Bronchial smooth muscle cell (primary cell): ENCODE measurements around the gene JSRP1. TPM values are rescaled to one million over a fixed set of nuclear protein-coding genes. Genes with fewer than 3 reads are reported as not detected.

Source experiments
- total RNA-seq: library from RNA; depleted of rRNA; stranded (reverse); fragments of >200 nt; gene quantifications from 2 replicates; pipeline ENCODE4 v1.2.1, GENCODE V29; 2014

The JSRP1 gene, protein sequence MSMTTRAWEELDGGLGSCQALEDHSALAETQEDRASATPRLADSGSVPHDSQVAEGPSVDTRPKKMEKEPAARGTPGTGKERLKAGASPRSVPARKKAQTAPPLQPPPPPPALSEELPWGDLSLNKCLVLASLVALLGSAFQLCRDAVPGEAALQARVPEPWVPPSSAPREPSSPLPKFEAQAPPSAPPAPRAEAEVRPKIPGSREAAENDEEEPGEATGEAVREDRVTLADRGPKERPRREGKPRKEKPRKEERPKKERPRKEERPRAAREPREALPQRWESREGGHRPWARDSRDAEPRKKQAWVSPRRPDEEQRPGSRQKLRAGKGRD
- total RNA-seq = not detected in 2 replicates

GRCh38 chr19:2255982-2256685 is at the start of gene JSRP1:
TSS of gene JSRP1 (minus strand) at chr19:2256417. CDS start at chr19:2255314, 1,103 bp downstream.

GRCh38 chr19:2282062-2282861 is 26.0 kb upstream of the JSRP1 start, which contains the start of gene PEAK3:
TSS of gene PEAK3 (minus strand) at chr19:2282175. CDS start at chr19:2280931, 1,244 bp downstream.

DNA sequence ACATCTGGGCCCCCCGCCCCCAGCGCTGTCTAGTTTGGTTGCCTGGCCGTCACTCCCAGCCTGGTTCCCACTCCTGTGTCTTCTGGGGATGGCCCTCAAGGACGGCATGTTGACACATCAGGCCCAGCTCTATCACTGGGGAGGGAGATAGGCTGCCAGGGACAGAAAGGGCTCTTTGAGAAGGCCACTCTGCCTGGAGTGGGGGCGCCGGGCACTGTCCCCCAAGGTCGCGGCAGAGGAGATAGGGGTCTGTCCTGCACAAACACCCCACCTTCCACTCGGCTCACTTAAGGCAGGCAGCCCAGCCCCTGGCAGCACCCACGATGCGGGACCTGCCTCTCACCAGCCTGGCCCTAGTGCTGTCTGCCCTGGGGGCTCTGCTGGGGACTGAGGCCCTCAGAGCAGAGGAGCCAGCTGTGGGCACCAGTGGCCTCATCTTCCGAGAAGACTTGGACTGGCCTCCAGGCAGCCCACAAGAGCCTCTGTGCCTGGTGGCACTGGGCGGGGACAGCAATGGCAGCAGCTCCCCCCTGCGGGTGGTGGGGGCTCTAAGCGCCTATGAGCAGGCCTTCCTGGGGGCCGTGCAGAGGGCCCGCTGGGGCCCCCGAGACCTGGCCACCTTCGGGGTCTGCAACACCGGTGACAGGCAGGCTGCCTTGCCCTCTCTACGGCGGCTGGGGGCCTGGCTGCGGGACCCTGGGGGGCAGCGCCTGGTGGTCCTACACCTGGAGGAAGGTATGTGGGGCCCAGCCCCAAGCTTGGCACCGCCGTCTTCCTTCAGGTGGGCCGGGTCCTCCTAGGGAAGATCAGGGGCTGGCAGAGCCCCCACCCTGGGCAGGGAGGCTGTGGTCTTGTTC is 7.0 kb downstream of the JSRP1 start, which contains the start of gene AMH:
TSS of gene AMH (plus strand) at position 314 of the 857 bp plus-strand sequence. CDS start at position 324, 10 bp downstream.

GRCh38 chr19:2236314-2237050 is 19.7 kb downstream of the JSRP1 start, which contains the start of the genes PLEKHJ1 and SF3A2:
TSS of gene PLEKHJ1 (minus strand) at chr19:2236329. CDS start at chr19:2236248, 81 bp downstream.
TSS of gene SF3A2 (plus strand) at chr19:2236824. CDS start at chr19:2243419, 6,595 bp downstream.

Other genes starting within 250 kb of the JSRP1 start
- 55.0 and 66.6 TPM in 2 replicates for gene BTBD2, start 240.7 kb downstream of the JSRP1 start, total RNA-seq
- gene MKNK2, start 205.2 kb downstream of the JSRP1 start, total RNA-seq = 77.2 and 206 TPM in 2 replicates
- gene MOB3A, start 160.1 kb downstream of the JSRP1 start, total RNA-seq = 12.1 and 19.2 TPM in 2 replicates
- gene IZUMO4, start 159.5 kb downstream of the JSRP1 start, total RNA-seq = 1.7 and 1.9 TPM in 2 replicates
- 69.8 and 80.8 TPM in 2 replicates for gene AP3D1, start 104.9 kb downstream of the JSRP1 start, total RNA-seq
- gene DOT1L, start 92.5 kb downstream of the JSRP1 start, total RNA-seq = 2.5 and 5.8 TPM in 2 replicates
- gene PLEKHJ1, start 20.1 kb downstream of the JSRP1 start, total RNA-seq = 32.8 and 48.1 TPM in 2 replicates
- 24.6 and 27.6 TPM in 2 replicates for gene SF3A2, start 19.6 kb downstream of the JSRP1 start, total RNA-seq
- gene AMH, start 7.1 kb downstream of the JSRP1 start, total RNA-seq = 0.16 and 0.17 TPM in 2 replicates
- gene PEAK3, start 25.8 kb upstream of the JSRP1 start, total RNA-seq = not detected in 2 replicates
- gene LINGO3, start 51.7 kb upstream of the JSRP1 start, total RNA-seq = not detected in 2 replicates
- 93.1 and 119 TPM in 2 replicates for gene LSM7, start 72.2 kb upstream of the JSRP1 start, total RNA-seq
- gene SPPL2B, start 72.3 kb upstream of the JSRP1 start, total RNA-seq = 27.9 and 33.4 TPM in 2 replicates
- not detected in 2 replicates for gene TMPRSS9, start 103.8 kb upstream of the JSRP1 start, total RNA-seq
- 41.2 and 43.8 TPM in 2 replicates for gene TIMM13, start 171.2 kb upstream of the JSRP1 start, total RNA-seq
- gene LMNB2, start 200.5 kb upstream of the JSRP1 start, total RNA-seq = 51.1 and 54.7 TPM in 2 replicates
- 17.9 and 19.5 TPM in 2 replicates for gene GADD45B, start 219.7 kb upstream of the JSRP1 start, total RNA-seq